ENCODE results near the gene ADA.

Gene ADA

GRCh38 chr20:44688053-44688625 is 36.6 kb upstream of the ADA start:
- no peak overlapping the region for H3K4me3 ChIP-seq (ENCODE audit: low read length)
- no peak for DNase-seq (ENCODE audit: low read depth)
- TF ChIP-seq, protein P1, sequence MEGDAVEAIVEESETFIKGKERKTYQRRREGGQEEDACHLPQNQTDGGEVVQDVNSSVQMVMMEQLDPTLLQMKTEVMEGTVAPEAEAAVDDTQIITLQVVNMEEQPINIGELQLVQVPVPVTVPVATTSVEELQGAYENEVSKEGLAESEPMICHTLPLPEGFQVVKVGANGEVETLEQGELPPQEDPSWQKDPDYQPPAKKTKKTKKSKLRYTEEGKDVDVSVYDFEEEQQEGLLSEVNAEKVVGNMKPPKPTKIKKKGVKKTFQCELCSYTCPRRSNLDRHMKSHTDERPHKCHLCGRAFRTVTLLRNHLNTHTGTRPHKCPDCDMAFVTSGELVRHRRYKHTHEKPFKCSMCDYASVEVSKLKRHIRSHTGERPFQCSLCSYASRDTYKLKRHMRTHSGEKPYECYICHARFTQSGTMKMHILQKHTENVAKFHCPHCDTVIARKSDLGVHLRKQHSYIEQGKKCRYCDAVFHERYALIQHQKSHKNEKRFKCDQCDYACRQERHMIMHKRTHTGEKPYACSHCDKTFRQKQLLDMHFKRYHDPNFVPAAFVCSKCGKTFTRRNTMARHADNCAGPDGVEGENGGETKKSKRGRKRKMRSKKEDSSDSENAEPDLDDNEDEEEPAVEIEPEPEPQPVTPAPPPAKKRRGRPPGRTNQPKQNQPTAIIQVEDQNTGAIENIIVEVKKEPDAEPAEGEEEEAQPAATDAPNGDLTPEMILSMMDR (IDR thresholded peaks at IDR 0.05; ENCODE audit: insufficient read depth, low read depth, low read length, missing control alignments) = no peak

- TF ChIP-seq, protein P1 (IDR thresholded peaks at IDR 0.05; ENCODE audit: insufficient read depth, low read depth, low read length, missing control alignments) = no peak
- H3K4me3 ChIP-seq (ENCODE audit: low read length) = no peak overlapping the region
- DNase-seq (ENCODE audit: low read depth) = no peak
These were observed 35.4 kb upstream of the ADA start for GRCh38 chr20:44686934-44687333.

- DNase-seq (ENCODE audit: low read depth) = peak; percentile 20
- TF ChIP-seq, protein P1 (IDR thresholded peaks at IDR 0.05; ENCODE audit: insufficient read depth, low read depth, low read length, missing control alignments) = no peak
- H3K4me3 ChIP-seq (ENCODE audit: low read length) = no peak overlapping the region
These were observed 32.8 kb upstream of the ADA start for GRCh38 chr20:44684047-44684967.

DNA sequence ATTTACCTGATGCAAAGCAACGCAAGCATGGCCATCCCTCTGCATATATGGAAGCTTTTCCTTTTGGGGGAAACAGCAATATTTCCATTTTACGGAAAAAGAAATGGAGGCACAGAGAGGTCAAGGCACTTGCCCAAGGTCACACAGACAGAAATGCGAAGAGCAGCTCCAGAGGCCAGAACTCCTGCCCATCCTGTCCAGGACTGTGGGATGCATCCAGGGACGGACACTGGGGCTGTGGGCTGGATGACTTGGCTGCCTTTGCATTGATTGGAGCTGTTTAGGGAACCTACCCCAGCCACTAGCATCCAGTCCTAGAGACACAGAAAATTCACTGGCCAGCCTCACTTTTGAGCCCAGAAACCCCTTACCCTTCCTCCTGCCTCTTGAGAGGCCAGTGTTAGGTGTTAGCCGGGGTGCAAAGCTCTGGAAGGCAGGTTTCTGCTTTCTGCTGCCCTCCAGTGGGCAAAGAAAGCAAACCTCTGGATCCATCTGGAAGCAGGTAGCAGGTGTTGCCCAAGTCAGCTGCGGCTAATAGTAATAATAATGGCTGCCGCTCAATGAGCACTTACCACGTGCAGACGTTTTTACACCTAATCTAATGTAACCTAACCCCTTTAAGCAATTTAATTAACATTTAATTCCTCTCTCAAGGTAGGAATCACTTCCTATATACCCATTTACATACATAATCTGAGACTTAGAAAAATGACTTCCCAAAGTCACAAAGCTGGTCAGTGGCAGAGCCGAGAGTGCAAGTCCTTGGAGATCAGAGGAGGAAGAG is 32.0 kb upstream of the ADA start:
- no peak overlapping the region for H3K4me3 ChIP-seq (ENCODE audit: low read length)
- TF ChIP-seq, protein P1 (IDR thresholded peaks at IDR 0.05; ENCODE audit: insufficient read depth, low read depth, low read length, missing control alignments) = peak; percentile 70
- peak; percentile 66 for DNase-seq (ENCODE audit: low read depth)

DNA sequence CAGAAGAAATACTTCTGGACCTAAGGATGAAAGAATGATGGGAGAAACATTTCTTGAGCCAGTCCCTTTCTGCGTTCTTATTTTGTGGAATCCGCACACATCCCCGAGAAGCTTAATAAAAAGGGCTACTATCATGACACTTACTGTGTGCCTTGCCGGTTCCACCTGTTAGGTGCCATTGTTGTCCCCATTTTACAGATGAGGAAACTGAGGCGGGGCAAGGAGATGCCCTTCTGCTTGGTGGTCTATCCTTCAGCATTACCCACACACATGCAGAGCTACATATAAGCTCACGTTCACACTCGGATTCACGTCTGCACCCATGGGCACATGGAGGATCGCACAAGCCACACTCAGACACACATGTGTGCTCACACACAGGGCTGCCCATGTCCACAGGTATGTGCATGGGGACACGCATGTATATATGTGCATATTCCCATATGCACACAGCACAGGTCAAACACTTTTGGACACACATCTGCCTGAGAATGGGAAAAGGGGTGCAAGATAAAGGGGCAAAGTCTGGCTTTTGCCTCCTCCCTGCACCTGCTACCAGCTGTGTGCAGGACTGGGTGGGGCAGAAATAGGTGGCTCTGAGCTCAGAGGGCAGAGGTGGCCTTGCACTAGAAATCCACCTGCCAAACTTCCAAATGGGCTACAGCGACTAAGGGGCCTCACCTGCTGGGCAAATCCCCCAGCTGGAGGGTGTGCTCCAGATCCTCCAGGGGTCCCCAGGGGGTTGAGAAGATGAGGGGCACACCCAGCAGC is 30.5 kb upstream of the ADA start:
- no peak overlapping the region for H3K4me3 ChIP-seq (ENCODE audit: low read length)
- TF ChIP-seq, protein P1 (IDR thresholded peaks at IDR 0.05; ENCODE audit: insufficient read depth, low read depth, low read length, missing control alignments) = no peak
- no peak for DNase-seq (ENCODE audit: low read depth)

GRCh38 chr20:44678990-44679611 is 27.6 kb upstream of the ADA start:
- no peak for DNase-seq (ENCODE audit: low read depth)
- TF ChIP-seq, protein P1 (IDR thresholded peaks at IDR 0.05; ENCODE audit: insufficient read depth, low read depth, low read length, missing control alignments) = no peak
- H3K4me3 ChIP-seq (ENCODE audit: low read length) = no peak overlapping the region

Data from epithelial cell of esophagus (primary cell).